Cardiac muscle cell (in vitro differentiated cells and primary cell): ENCODE data around the gene TP73. TPM values are rescaled to one million over a fixed set of nuclear protein-coding genes. Genes with fewer than 3 reads are reported as not detected.

Experiments
- DNase-seq, 2 donors: peaks; one replicate each; pipeline versions ENCODE4 v3.0.0 to v3.0.0-alpha.2; 2010 to 2017; ENCODE audit warnings: low read depth in 1 of 2, low spot score in 1 of 2
- H3K27ac ChIP-seq: fragments of 200-600 bp; sonication (generic); 2 replicates; pipeline ENCODE4 v1.5.1; 2016
- H3K27me3 ChIP-seq: fragments of 200-600 bp; sonication (generic); 2 replicates; pipeline ENCODE4 v1.6.0; 2016; ENCODE audit warnings: control low read depth
- H3K36me3 ChIP-seq: fragments of 200-600 bp; sonication (generic); 2 replicates; pipeline ENCODE4 v1.5.1; 2016; ENCODE audit warnings: control low read depth
- H3K4me1 ChIP-seq: fragments of 200-600 bp; sonication (generic); 2 replicates; pipeline ENCODE4 v1.8.1; 2017; ENCODE audit warnings: low read depth, mild to moderate bottlenecking, mixed run types
- H3K4me3 ChIP-seq: fragments of 200-600 bp; sonication (generic); 2 replicates; pipeline ENCODE4 v1.5.1; 2016; ENCODE audit warnings: mild to moderate bottlenecking
- H3K9me3 ChIP-seq: fragments of 200-600 bp; sonication (generic); 2 replicates; pipeline ENCODE4 v1.5.1; 2017; ENCODE audit warnings: low read depth, mild to moderate bottlenecking, control low read depth
- polyA plus RNA-seq: library from polyadenylated mRNA; unstranded; fragments of >200 nt; fragmentation: Nextera tagmentation; extraction: Ambion mirVana; gene quantifications from 2 replicates; pipeline ENCODE4 v1.2.1, GENCODE V29; 2016
- total RNA-seq: library from RNA; depleted of rRNA; stranded (reverse); fragments of >200 nt; gene quantifications from 2 replicates; pipeline ENCODE4 v1.2.3, GENCODE V29; 2016
- TF ChIP-seq, protein P1 (sequence below): IDR thresholded peaks from 2 replicates; pipeline ENCODE4 v1.5.1; 2012; ENCODE audit warnings: low read depth, mild to moderate bottlenecking, low read length

The TP73 gene
- total and polyA plus RNA-seq, 2 experiments from 2014 or later = 0.87 TPM; not detected in 1

DNA sequence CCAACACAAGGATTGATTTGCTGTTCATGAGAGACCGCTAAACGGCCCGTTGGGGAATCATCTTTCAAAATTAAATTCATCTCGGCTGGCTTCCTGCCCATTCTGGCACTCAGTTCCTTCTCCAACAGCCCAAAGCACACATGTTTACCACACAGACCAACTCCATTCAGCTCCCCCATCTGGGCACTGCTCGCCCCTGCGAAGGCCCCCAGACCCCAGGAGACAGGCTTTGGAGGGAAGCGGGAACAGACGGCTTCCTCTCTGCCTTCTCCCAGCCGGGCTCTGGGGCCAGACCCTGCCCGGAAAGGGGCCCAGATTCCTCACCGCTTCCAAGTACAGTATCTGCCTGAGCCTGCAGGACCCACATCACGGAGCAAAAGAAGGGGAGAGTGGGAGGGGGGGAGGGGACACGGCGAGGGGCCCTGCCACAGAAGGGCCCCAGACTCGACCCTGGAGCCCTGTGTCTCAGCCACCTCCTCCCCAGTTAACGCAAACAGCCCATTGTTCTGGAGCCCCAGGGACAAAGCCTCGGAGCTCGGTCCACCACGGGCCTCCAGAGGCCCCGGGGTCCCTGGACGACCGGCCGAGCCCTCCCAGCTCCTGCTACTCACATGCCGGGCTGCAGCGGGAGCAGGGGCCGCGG, 41.7 kb upstream of the TP73 start:
- Histone ChIP-seq H3K36me3 (no peaks in the 10 kb centered on the region), H3K9me3 (no peaks in the 10 kb centered on the region), H3K27me3 (no peaks in the 10 kb centered on the region), H3K4me1 (peaks cover 20% of the 10 kb centered on the region), H3K4me3 (peak overlapping the region; percentile 50), H3K27ac (no peak overlapping the region)
- DNase-seq = peak in 1 of 2 donors; percentile 41
- TF ChIP-seq, protein P1, sequence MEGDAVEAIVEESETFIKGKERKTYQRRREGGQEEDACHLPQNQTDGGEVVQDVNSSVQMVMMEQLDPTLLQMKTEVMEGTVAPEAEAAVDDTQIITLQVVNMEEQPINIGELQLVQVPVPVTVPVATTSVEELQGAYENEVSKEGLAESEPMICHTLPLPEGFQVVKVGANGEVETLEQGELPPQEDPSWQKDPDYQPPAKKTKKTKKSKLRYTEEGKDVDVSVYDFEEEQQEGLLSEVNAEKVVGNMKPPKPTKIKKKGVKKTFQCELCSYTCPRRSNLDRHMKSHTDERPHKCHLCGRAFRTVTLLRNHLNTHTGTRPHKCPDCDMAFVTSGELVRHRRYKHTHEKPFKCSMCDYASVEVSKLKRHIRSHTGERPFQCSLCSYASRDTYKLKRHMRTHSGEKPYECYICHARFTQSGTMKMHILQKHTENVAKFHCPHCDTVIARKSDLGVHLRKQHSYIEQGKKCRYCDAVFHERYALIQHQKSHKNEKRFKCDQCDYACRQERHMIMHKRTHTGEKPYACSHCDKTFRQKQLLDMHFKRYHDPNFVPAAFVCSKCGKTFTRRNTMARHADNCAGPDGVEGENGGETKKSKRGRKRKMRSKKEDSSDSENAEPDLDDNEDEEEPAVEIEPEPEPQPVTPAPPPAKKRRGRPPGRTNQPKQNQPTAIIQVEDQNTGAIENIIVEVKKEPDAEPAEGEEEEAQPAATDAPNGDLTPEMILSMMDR = no peak

DNA sequence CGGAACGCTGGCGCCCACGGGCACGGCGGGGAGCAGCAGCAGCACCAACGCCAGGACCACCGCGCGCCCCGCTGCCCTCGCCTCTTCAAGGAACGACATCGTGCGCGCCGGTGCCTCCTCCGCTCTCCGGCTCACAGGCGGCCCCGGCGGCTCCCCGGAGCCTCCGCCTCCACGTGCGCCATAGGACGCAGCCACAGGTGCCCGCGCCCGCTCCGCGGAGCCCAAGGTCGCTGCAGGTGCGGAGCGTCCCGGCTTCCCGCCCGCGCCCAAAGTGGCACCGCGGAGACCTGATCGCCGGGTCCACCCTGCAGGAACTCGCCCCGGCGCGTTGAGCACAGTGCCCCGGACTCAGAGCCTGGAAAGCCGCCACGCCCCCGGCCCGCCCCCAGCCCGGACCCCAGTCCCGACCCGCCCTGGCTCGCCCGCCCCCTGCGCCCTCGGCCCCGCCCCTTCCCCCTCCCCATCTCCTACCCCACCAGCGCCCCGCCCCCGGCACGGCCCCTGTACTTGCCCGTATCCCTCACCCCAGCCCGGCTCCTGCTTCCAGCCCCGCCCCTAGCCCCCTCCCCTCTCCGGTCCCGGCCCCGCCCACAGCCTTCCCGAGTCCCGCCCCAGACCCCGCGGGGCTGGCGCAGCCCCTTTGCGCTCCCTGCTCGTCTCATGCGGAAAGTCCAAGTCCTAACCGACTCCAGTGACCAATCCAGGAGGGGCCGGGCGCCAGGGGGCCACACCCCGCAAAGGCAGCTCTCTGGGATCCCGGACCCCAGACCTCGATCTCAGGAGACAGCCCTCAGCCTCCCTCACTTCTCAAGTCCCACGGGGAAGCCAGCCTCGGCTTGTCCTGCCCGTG, 40.9 kb upstream of the TP73 start, which contains the start of gene MEGF6:
Gene MEGF6, minus strand, starts transcription at position 339 of the 850 bp plus-strand sequence. Its CDS starts 240 bp downstream, at position 99.
- no peak within 1 kb of the TSS for H3K27ac ChIP-seq
- H3K27me3 ChIP-seq = no peaks in the 10 kb centered on the region
- peak within 1 kb of the TSS; percentile 50 for H3K4me3 ChIP-seq
- no peaks in the 10 kb centered on the region for H3K9me3 ChIP-seq
- peaks cover 20% of the 10 kb centered on the region for H3K4me1 ChIP-seq
- TF ChIP-seq, protein P1 = no peak
- H3K36me3 ChIP-seq = no peaks in the 10 kb centered on the region
- peak; percentile 57 to 96 for DNase-seq

DNA sequence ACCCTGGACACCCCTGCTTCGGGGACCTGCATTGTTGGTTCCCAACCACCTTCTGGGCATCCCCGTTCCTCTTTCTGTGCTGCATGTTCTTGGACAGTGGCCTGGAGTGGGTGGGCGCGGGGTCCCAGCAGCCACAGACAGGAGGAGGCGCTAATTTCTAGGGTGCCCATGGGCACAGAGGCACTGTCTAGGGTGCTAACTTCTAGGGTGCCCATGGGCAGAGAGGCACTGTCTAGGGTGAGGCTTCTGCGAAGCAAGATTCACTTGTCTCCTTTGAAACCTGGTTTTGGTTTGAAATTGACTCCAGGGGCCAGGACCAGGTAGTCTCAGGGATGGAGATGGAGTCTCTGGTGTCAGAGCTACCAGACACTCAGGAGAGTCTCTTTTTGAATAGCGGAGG, 40.2 kb upstream of the TP73 start:
- Histone ChIP-seq H3K27me3 (no peaks in the 10 kb centered on the region), H3K27ac (no peak overlapping the region), H3K9me3 (no peaks in the 10 kb centered on the region), H3K36me3 (no peaks in the 10 kb centered on the region), H3K4me1 (peaks cover 20% of the 10 kb centered on the region), H3K4me3 (no peak overlapping the region)
- DNase-seq = no peak
- TF ChIP-seq, protein P1 = no peak

DNA sequence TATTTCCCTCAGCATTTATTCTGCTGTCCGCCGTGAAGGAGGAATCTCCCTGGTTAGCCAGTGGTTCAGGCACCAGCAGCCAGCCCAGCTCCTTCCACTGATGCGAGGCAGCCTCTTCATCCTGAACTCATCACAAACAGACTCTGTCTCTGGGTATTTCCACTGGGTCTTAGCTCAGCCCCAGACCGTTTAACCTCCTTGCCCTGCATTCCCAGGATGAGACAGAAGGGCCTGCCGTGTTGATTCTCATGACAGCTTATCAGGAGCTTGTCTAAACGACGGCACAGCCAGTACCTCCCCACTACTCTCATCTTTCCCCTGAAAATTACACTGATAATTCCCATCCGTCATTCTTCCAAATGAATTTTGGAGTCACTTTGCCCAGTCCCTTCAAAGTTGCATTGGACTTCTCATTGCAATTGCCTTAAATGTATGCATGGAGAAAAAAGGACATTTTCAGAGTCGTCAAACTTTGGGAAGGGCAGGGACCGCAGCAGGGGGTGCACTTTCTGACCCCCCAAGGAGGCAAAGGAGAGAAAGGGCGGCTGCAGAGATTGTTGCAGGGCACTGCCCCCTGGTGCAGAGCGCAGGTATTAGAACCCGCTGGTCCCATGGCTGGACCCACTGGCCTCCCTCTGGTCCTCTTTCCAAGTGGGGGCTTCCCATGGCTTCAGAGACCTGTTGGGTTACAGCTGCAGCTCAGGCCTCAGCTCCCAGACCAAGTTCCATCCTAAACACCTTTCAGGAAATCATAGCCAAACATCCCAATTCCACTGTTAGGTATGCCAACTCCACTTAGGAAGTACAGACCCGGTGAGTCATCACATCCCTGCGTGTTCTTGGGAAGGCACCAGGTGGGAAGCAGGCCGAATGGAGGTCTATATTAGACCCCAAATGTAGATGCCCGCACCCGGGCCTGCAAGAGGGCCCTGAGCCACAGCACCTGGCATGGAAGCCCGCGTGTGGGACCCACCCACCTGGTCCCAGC, 37.3 kb upstream of the TP73 start:
- Histone ChIP-seq H3K4me3 (no peak overlapping the region), H3K4me1 (peaks cover 20% of the 10 kb centered on the region), H3K36me3 (no peaks in the 10 kb centered on the region), H3K9me3 (no peaks in the 10 kb centered on the region), H3K27ac (no peak overlapping the region), H3K27me3 (no peaks in the 10 kb centered on the region)
- TF ChIP-seq, protein P1 = peak; percentile 81
- DNase-seq = peak in 1 of 2 donors; percentile 56

DNA sequence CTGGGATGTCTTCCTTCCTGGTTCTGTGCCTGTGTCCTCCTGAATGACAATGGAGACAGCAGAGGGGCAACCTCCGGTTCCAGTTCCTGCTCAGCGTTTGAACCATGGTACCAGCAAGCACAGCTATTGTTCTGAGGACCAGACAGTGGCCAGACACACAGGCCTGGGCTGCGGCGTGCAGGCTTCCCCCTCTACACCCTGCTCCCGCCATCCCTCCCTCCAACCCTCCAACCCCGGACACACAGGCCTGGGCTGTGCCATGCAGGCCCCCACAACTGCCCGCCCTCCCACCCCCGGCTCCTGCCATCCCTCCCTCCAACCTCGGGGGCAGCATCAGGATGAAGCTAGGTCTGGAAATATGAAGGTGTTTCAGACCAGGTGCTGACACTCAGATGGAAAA, 35.5 kb upstream of the TP73 start:
- TF ChIP-seq, protein P1 = no peak
- Histone ChIP-seq H3K36me3 (no peaks in the 10 kb centered on the region), H3K9me3 (no peaks in the 10 kb centered on the region), H3K27ac (no peak overlapping the region), H3K4me3 (no peak overlapping the region), H3K4me1 (peaks cover 20% of the 10 kb centered on the region), H3K27me3 (no peaks in the 10 kb centered on the region)
- no peak for DNase-seq
